Stimulated activated CD8-positive, alpha-beta memory T cell treated with anti-CD3 and anti-CD28 coated beads, Interleukin-12 subunit alpha, Interleukin-12 subunit beta, amount 100 ng/mL, for 4 hours (primary cell): Measurements from ENCODE around the gene UBN1.
"Not testable (repeated sequence)": the region's sequence is repeated elsewhere in the genome, so short reads cannot be mapped to it uniquely, and the experiment has no call there.

Source experiments
- DNase-seq: peaks from one replicate; pipeline ENCODE4 v3.0.0-alpha.2; 2020; ENCODE audit warnings: low read depth

Gene UBN1

DNA sequence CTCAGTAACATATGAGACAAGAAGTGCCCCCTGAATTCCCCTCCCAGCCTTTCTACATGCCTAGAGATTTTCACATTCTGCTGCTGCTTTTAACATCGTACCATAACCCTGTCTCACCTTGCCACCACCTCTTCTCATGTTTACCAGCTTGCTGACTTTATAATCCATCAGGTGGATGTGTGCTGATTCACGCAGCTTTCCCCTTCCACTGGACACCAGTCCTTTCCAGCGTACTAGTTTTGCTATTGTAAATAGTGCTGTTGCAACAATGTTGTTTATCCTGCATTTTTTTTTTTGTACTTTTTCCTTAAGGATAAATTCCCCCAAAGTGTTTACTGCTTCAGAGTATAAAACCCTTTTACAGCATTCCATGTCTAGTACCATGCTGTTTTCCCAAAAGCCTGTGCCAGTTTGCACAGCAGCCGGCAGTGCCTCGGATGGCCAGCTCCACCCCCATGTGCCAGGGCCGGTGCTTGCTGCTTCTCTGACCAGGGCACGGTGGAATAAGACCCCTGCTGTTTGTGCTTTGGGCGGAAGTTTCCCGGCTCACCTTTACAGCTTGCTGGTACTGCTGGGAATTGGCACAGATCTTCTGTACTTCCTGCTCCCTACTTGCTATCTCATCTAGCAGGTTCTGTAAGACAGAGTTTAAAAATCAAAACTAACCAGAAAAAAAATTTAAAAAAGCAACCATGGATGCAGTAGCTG lies 41.3 kb downstream of the UBN1 start:
- no peak for DNase-seq

- DNase-seq: no peak
These were observed 42.7 kb downstream of the UBN1 start for GRCh38 chr16:4890026-4890425.

GRCh38 chr16:4890686-4891085 lies 43.4 kb downstream of the UBN1 start:
- DNase-seq: no peak

DNA sequence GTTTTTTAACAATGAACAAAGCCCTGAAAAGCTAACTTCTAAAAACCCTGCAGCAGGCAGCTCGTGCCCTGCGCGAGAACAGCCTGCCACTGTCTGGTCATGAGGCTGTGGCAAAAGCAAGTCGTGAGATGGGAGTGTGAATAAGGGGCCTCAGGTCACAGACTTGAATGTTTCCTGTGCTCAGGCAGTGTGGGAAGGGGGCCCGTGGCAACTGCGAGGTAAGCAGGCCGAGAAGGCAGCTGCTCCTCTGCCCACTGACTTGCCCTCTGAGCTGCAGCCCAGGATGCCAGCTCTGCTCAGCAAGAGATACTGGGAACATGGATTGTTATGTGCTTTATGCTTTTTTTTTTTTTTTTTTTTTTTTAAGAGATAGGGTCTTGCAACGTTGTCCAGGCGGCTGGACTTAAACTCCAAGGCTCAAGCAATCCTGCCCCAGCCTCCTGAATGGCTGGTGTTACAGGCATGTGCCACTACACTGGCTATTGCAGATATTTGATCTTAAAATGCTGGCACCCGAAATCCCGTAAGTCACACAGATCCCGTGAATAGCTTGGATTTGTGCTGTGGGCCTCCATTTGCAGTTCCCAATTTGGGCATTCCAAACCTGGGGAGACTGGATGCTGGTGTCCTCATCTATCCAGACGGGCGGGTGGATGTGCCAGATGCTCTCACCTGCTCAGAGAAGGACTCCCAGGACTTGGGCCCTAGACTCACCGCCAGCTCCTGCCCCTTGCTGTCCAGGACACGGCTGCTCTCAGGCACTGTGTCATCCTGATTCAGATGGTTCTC lies 44.0 kb downstream of the UBN1 start:
- no peak for DNase-seq

- DNase-seq: no peak
These were observed 44.6 kb downstream of the UBN1 start for GRCh38 chr16:4891886-4892216.

DNA sequence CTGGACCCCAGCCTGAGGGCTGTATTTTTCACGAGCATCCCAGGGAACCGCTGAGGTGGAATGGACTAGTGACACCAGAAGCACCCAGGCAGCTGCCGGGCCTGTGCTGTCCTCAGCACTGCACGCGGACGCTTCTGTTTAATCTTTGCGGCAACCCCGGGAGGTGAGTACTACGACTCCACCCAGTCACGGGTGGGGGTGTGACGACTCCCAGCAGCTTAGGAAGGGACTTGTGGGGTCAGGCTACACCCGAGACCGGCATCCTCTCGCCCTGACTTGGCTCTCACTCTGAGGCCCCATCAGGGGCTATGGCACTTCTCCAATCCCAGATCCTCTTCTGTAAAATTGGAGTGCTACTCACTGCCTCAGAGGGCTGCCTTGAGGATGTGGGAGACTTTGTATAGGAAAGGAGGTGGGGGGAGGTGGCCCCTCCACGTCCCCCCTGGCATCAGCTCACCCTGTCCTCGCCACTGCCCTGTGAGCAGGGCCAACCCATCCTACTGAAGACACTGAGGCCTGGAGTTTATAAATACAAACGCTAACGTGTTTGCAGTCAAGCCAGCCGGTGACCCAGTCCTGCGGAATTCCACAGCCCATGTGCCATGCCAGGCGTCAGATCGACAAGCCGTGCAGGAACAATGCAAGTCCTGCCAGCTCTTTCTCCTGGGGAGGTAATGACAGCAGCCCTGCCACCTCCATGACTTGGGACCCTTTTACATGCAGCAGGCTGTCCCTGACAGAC lies 45.3 kb downstream of the UBN1 start:
- DNase-seq: no peak

DNA sequence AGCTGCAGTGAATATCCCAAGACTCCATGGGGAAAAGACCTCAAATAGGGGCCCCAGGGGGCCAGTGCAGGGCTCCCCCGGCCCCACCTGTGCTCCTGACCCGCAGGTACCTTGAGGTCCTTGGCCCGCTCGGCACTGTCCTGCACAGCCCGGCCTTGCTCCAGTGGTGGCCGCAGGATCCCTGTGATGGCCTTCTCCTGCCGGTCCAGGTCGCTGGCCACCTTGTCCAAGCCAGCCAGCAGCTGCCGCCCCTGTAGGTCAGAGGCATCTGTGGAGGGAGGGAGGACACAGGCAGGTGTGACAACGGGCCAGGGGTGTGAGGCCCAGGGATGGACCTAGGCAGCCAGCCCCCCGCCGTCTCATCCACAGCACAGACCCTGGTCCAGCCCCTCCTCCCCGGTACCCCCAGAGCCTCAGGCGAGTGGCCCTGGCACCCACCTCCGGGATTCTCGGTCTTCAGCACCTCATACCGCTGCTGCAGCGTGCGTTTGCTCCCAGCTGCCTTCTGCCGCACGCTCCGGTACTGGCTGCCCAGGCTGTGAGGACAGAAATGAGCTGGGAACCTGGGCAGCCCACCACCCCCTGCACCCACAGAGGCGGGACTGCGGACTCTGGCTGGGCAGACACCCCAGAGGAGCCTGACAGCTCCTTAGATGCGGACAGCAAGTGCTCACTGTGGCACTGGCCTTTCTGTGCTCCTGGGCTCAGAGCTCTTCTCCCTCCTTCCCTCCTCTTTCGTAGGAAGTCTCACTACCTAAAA lies 46.0 kb downstream of the UBN1 start:
- no peak for DNase-seq

GRCh38 chr16:4894276-4895150 lies 47.2 kb downstream of the UBN1 start:
- DNase-seq: no peak

DNA sequence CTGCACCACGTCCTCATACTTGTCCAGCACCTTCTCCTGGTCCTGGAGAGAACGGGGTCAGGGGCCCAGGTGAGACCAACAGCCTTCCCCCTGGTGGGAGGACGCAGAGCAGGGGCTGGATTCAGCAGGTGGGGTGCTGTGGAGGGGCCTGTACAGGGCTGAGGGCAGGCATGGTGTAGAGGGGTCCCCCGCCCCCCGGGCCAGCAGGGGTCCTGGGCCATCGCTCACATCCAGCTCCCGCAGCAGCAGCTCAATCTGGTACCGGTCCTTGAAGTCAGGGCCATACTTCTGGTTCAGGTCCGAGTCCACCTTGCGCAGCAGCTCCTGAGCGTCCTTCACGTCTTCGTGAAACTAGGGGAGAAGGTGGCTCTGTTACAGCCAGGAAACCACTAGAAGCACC lies 48.1 kb downstream of the UBN1 start:
- DNase-seq: no peak

DNA sequence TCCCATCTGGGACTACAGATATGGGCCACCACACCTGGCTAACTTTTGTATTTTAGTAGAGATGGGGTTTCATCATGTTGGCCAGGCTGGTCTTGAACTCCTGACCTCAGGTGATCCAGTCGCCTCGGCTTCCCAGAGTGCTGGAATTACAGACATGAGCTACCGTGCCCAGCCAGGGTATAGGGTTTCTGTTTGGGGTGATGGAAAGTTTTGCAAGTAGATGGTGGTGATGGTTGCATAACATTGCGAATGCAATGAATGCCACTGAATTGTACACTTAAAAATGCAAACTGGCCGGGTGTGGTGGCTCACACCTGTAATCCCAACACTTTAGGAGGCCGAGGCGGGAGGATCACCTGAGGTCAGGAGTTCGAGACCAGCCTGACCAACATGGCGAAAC lies 49.5 kb downstream of the UBN1 start:
- DNase-seq: not testable (repeated sequence)

DNA sequence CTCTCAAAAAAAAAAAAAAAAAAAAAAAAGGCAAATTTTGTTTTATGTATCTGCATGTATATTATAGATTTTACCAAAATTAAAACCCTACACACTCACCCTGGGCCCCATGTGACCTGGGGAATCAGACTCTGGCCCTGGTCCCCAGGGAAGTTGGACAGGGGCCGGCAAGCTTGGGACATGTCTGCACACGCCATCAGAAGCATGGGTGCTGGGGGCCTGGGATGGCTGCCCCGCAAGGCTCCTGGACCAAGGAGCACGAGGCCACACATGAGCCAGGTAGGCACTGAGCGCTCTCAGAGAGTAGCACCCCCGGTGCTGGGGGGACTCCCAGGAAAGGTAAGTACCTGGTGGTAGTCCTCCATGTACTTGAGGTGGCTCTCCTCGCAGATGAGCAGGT lies 50.0 kb downstream of the UBN1 start:
- DNase-seq: no peak

GRCh38 chr16:4898811-4899473 lies 51.7 kb downstream of the UBN1 start:
- no peak for DNase-seq

DNA sequence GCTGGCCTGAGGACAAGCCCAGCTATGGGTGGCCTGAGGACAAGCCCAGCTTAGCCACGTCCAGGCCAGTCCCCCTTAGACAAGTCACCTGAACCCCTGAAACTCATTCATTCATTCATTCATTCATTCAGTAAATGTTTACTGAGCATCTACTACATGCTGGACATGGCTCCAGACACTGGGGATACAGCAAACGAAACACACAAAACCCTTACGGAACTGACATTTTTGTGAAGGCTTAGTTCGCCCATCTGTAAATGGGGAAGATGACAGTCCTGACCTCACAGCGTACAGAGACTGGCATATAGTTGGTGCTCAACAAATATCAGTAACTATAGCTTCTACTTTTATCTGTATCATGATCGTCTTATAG lies 52.2 kb downstream of the UBN1 start:
- DNase-seq: no peak

- no peak for DNase-seq
These were observed 52.8 kb downstream of the UBN1 start for GRCh38 chr16:4900036-4900435.

GRCh38 chr16:4900750-4901149 lies 53.5 kb downstream of the UBN1 start:
- DNase-seq: no peak

DNA sequence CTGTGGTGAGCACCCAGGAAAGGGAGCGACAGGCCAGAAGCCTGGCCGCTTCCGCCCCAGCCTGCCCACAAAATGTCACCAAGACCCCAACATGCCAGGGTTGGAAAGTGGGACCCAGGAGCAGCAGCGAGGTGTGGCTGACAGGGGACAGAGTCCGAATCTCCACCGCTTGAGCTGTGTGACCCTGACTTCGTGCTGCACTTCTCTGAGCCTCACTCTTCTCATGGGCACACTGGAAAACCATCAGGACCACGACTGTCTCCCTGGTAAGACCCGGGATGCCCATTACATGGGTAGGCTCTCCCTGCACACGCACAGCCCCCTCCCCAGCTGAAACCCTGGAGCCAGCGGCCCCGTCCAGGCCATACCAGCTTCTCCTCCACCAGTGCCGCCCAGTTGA lies 54.8 kb downstream of the UBN1 start:
- no peak for DNase-seq

DNA sequence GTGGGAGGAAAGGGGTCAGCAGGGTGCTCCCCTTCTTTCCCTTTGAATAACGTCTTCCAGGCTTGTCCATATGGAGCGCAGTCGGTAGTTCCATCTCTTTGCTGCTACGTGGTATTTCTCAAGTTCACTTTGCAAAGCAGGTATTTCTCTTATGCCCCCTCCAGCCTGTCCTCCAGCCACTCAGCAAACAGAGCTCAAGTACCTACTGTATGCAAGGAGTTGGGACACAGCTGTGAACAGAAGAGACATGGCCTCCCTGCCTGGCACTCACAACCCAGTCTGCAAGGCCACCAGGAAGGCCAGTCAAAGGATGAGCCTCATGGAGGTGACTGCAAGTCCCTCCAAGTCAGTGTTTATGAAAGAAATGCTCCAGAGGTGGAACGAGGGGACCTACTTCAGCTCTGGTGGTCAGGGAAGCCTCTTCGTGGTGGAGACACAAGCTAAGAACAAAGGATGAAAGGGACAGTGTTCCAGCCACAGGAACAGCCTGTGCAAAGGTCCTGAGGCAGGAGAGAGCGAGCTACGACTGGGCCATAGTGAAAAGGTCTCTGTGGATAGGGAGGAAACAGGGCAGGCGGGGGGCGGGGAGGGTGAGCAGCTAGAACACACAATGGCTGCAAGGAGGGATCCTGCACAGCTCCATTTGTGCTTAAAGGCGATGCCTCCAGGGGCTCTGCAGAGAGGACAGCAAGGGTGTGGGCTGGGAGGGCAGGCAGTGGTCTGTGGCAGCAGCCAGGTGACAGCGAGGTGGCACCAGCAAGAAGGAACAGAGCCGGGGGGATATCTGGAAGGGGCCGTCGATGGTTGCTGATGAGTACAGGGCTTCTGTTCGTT lies 57.0 kb downstream of the UBN1 start:
- no peak for DNase-seq

DNA sequence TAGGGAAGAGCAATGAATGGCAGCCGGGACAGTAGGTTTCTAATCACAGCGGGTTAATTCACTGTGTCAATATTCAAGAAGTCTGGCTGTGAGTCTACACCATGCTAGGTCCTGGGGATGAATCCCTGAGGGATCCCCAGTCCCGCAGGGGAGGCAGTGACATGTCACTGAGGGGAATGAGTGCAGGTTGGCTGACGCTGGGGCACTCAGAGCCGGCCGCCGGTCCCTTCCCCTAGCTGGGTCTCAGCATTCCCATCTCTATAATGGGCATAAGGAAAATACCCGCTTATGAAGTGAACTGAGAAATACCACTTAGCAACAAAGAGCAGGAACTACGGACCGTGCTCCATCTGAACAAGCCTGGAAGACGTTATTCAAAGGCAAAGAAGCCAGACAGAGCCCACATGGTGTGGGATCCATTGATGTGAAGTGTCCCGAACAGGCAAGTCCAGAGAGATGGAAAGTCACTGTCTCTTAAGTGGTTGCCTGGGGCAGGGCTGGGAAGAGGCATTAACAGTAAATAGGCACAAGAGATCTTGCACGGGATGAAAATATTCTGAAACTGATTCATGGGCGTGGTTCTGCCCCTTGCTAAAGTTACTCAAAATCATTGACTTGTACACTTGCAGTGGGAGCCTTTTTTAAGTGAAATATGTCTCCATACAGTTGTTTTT lies 57.8 kb downstream of the UBN1 start:
- no peak for DNase-seq

DNA sequence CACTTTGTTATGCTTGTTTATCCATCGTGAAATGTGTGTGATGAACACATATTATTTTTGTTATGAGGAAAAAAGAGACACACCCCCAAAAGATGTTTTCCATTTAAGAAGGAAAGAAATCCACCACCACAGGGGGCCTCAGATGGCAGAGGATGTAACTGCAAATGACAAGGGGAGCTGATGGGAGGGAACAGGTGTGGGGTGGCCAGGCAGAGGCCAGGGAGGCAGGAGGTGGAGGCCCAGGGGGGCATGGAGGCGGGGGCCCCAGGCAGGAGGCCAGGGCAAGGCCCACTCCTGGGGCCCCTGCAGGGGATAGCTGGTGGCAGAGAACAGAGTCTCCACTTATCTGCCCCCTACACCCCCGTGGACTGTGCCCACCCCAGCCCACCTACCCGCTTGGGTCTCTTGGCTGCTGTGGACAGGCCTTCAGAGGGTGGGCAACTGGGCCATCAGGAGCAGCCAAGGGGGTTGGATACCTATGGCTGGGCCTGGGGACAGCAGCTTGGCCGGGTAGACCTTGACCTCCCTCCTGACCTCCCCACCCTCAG lies 61.6 kb downstream of the UBN1 start:
- no peak for DNase-seq
